BE2C (cell line): ENCODE measurements around the gene PRM1.
"Not testable (repeated sequence)": the region's sequence is repeated elsewhere in the genome, so short reads cannot be mapped to it uniquely, and the experiment has no call there.

ENCODE experiments used
- DNase-seq: peaks from one replicate; pipeline ENCODE4 v3.0.0-alpha.2; 2020
- H3K27me3 ChIP-seq: fragments of 250-450 bp; sonication (Bioruptor Pico); 2 replicates; pipeline ENCODE4 v1.5.1; 2020; ENCODE audit warnings: mild to moderate bottlenecking
- H3K36me3 ChIP-seq: fragments of 250-450 bp; sonication (Bioruptor Pico); 2 replicates; pipeline ENCODE4 v1.5.1; 2020; ENCODE audit warnings: mild to moderate bottlenecking
- H3K4me1 ChIP-seq: fragments of 250-450 bp; sonication (Bioruptor Pico); 2 replicates; pipeline ENCODE4 v1.5.1; 2020
- H3K4me3 ChIP-seq: 2 replicates; pipeline ENCODE4 v1.5.1; 2011; ENCODE audit warnings: low read depth, low read length
- H3K9me3 ChIP-seq: fragments of 250-450 bp; sonication (Bioruptor Pico); 2 replicates; pipeline ENCODE4 v1.5.1; 2020
- CTCF ChIP-seq: IDR thresholded peaks from 2 replicates; pipeline ENCODE4 v1.5.1; 2012; ENCODE audit warnings: mild to moderate bottlenecking, low read depth, low read length

Gene PRM1

DNA sequence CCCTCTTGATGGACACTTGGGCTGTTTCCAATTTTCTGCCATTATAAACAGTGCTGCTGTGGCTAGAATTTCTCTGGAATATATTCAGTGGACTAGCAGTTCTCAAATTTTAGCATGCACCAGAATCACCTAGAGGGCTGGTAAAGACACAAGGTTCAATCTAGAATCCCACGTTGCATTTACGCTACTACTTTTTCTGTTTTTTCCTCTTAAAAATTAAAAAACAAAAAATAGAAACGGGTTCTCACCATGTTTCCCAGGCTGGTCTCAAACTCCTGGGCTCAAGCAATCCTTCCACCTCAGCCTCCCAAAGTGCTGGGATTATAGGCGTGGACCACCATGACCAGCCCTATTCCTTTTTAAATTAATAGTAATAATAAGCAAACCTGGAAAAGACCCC, 14.5 kb upstream of the PRM1 start:
- no peaks in the 10 kb centered on the region for H3K27me3 ChIP-seq
- peaks cover 4% of the 10 kb centered on the region; the same call in 1 of the 2 replicates for H3K4me1 ChIP-seq
- no peak for TF ChIP-seq CTCF
- no peak overlapping the region for H3K4me3 ChIP-seq
- no peak for DNase-seq
- no peaks in the 10 kb centered on the region for H3K9me3 ChIP-seq
- H3K36me3 ChIP-seq, result no peaks in the 10 kb centered on the region

DNA sequence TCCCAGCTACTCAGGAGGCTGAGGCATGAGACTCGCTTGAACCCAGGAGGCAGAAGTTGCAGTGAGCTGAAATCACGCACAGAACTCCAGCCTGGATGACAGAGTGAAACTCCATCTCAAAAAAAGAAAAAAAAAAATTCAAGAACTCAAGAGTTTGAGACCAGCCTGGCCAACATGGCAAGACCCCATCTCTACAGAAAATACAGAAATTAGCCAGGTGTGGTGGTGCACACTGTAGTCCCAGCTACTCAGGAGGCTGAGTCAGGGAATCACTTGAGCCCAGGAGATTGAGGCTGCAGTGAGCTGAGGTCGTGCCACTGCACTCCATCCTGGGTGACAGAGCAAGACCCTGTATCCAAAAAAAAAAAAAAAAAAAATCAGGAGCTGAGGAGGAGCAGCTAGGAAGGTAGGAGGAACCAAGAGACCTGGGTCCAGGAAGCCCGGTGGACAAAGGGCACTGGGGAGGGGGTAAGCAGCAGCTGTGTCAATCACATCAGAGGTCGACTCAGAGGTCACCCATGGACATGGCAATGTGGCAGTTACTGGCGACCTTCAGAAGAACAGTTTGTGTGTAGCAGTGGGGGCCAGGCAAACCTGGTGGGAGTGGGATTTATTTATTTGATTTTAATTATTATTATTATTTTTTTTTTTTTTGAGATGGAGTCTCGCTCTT, 11.1 kb upstream of the PRM1 start:
- Histone ChIP-seq H3K9me3 (no peaks in the 10 kb centered on the region), H3K27me3 (no peaks in the 10 kb centered on the region), H3K36me3 (no peaks in the 10 kb centered on the region), H3K4me1 (peaks cover 4% of the 10 kb centered on the region; the same call in 1 of the 2 replicates), H3K4me3 (no peak overlapping the region)
- no peak for TF ChIP-seq CTCF
- DNase-seq, result no peak

DNA sequence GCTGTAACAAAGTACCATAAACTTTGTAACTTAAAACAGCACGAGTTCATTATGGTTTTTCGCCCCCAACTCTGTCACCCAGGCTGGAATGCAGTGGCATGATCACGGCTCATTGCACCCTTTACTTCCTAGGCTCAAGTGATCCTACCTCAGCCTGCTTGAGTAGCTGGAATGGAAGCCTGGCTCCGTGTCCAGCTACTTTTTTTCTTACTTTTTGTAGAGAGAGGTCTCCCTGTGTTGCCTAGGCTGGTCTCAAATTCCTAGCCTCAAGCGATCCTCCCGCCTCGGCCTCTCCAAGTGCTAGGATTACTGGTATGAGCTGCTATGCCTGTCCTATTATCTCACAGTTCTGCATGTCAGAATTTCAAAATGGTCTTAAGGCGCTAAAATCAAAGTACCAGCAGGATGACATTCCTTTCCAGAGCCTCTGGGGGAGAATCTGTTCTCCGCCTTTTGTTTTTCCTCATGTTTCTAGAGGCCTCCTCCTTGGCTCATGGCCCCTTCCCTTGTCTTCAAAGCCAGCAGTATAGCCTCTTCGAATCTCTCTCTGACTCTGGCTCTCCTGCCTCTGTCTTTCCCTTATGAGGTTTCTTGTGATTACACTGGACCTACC, 10.1 kb upstream of the PRM1 start:
- H3K4me3 ChIP-seq, result no peak overlapping the region
- no peaks in the 10 kb centered on the region for H3K27me3 ChIP-seq
- no peaks in the 10 kb centered on the region for H3K9me3 ChIP-seq
- no peaks in the 10 kb centered on the region for H3K36me3 ChIP-seq
- no peak for DNase-seq
- no peak for TF ChIP-seq CTCF
- no peaks in the 10 kb centered on the region for H3K4me1 ChIP-seq

GRCh38 chr16:11290102-11290893, 9.2 kb upstream of the PRM1 start:
- TF ChIP-seq CTCF, result no peak
- Histone ChIP-seq H3K4me1 (no peaks in the 10 kb centered on the region), H3K27me3 (no peaks in the 10 kb centered on the region), H3K4me3 (no peak overlapping the region), H3K36me3 (no peaks in the 10 kb centered on the region), H3K9me3 (no peaks in the 10 kb centered on the region)
- DNase-seq, result no peak

DNA sequence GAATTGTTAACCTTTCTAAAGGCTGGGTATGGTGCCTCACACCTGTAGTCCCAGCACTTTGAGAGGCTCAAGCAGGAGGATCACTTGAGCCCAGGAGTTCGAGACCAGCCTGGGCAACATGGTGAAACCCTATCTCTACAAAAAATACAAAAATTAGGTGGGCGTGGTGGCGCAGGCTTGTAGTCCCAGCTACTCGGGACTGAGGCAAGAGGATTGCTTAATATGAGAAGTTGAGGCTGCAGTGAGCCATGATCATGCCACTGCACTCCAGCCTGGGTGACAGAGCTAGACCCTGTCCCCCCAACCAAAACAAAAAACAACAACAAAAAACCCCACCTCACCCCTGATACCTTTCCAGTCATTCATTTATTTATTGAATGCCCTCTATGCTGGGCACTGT, 8.6 kb upstream of the PRM1 start:
- H3K27me3 ChIP-seq, DNase-seq, H3K4me1 ChIP-seq, H3K4me3 ChIP-seq, H3K36me3 ChIP-seq, H3K9me3 ChIP-seq: not testable (repeated sequence)

DNA sequence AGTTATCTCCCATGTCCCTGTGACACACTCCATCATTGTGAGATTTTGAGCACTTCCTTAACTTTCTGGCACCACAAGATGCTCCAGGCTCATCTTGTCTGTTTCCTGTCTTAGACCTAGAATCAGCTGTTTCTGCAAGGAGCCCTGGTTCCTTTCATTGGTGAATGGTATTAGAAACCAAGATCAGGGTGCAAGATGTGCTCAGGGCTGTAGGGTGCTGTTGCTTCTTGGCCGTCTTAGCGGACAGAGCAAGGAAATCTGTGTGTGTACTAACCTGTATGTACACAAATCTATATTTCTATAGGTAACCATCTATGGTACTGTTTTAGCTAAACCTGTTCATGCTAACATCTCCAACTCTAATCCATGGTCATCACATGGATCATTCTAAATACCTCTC, 8.1 kb upstream of the PRM1 start:
- no peak for TF ChIP-seq CTCF
- H3K36me3 ChIP-seq, result no peaks in the 10 kb centered on the region
- no peak for DNase-seq
- H3K27me3 ChIP-seq, result no peaks in the 10 kb centered on the region
- no peak overlapping the region for H3K4me3 ChIP-seq
- no peaks in the 10 kb centered on the region for H3K4me1 ChIP-seq
- no peaks in the 10 kb centered on the region for H3K9me3 ChIP-seq
